Measurements from ENCODE around the gene SYNPO2. TPM values are rescaled to one million over a fixed set of nuclear protein-coding genes. Genes with fewer than 3 reads are reported as not detected.
A peak's percentile ranks its signal among the peaks of the same experiment; 100 is the strongest.

The SYNPO2 gene
- total RNA-seq, 1 experiment from 2014 or later = 0.61 TPM

- no peak for TF ChIP-seq CTCF (IDR thresholded peaks at IDR 0.05; ENCODE audit: unreplicated experiment)
- no TSS peak for BruUV-seq (replicated peaks)
- CTCF ChIA-PET = interaction anchor here (0.6 kb wide), 2 partner anchors 26 to 132 kb away, joined by 3 read pairs; no protein-coding TSS in a partner anchor
- H3K4me1 Mint-ChIP-seq (ENCODE audit: insufficient read depth, unreplicated experiment) = no peaks in the 10 kb centered on the region
- POLR2A ChIA-PET = no interaction called here
- H3K4me3 Mint-ChIP-seq (ENCODE audit: unreplicated experiment) = no peak overlapping the region
- intact Hi-C loops (cut with micrococcal nuclease) = no loop called here
- no peaks in the 10 kb centered on the region for H3K9me3 Mint-ChIP-seq (ENCODE audit: unreplicated experiment)
- H3K27ac Mint-ChIP-seq (ENCODE audit: low read depth, unreplicated experiment) = no peak overlapping the region
- H3K27me3 Mint-ChIP-seq (ENCODE audit: insufficient read depth, unreplicated experiment) = no peaks in the 10 kb centered on the region
- no peaks in the 10 kb centered on the region for H3K36me3 Mint-ChIP-seq (ENCODE audit: insufficient read depth, unreplicated experiment)
- DNase-seq (ENCODE audit: unreplicated experiment) = no peak
These were observed 15.8 kb downstream of the SYNPO2 start for GRCh38 chr4:118904418-118904817.

- BruUV-seq (replicated peaks) = no TSS peak
- no peaks in the 10 kb centered on the region for H3K27me3 Mint-ChIP-seq (ENCODE audit: insufficient read depth, unreplicated experiment)
- TF ChIP-seq CTCF (IDR thresholded peaks at IDR 0.05; ENCODE audit: unreplicated experiment) = no peak
- H3K9me3 Mint-ChIP-seq (ENCODE audit: unreplicated experiment) = no peaks in the 10 kb centered on the region
- CTCF ChIA-PET = interaction anchor here (0.6 to 1.2 kb wide), 5 partner anchors 15 to 989 kb away, joined by 3 to 5 read pairs (median 3); no protein-coding TSS in a partner anchor
- peaks cover 3% of the 10 kb centered on the region for H3K4me1 Mint-ChIP-seq (ENCODE audit: insufficient read depth, unreplicated experiment)
- H3K4me3 Mint-ChIP-seq (ENCODE audit: unreplicated experiment) = no peak overlapping the region
- DNase-seq (ENCODE audit: unreplicated experiment) = no peak
- no peak overlapping the region for H3K27ac Mint-ChIP-seq (ENCODE audit: low read depth, unreplicated experiment)
- no peaks in the 10 kb centered on the region for H3K36me3 Mint-ChIP-seq (ENCODE audit: insufficient read depth, unreplicated experiment)
- intact Hi-C loops (cut with micrococcal nuclease) = no loop called here
- POLR2A ChIA-PET = interaction anchor here (0.5 kb wide), 1 partner anchor 72 kb away, joined by 3 read pairs; no protein-coding TSS in a partner anchor
These were observed 16.3 kb downstream of the SYNPO2 start for GRCh38 chr4:118904935-118905334.

GRCh38 chr4:118905566-118905965, 16.9 kb downstream of the SYNPO2 start:
- no peak for TF ChIP-seq CTCF (IDR thresholded peaks at IDR 0.05; ENCODE audit: unreplicated experiment)
- Mint-ChIP-seq H3K27me3 (ENCODE audit: insufficient read depth, unreplicated experiment) (no peaks in the 10 kb centered on the region), H3K36me3 (ENCODE audit: insufficient read depth, unreplicated experiment) (no peaks in the 10 kb centered on the region), H3K4me3 (ENCODE audit: unreplicated experiment) (no peak overlapping the region), H3K27ac (ENCODE audit: low read depth, unreplicated experiment) (no peak overlapping the region), H3K4me1 (ENCODE audit: insufficient read depth, unreplicated experiment) (peaks cover 9% of the 10 kb centered on the region), H3K9me3 (ENCODE audit: unreplicated experiment) (no peaks in the 10 kb centered on the region)
- CTCF ChIA-PET = interaction anchor here (0.7 to 1.2 kb wide), 5 partner anchors 14 to 989 kb away, joined by 3 to 5 read pairs (median 3); no protein-coding TSS in a partner anchor
- POLR2A ChIA-PET = interaction anchor here (0.5 kb wide), 1 partner anchor 71 kb away, joined by 3 read pairs; no protein-coding TSS in a partner anchor
- BruUV-seq (replicated peaks) = no TSS peak
- intact Hi-C loops (cut with micrococcal nuclease) = no loop called here
- no peak for DNase-seq (ENCODE audit: unreplicated experiment)

- no peak for DNase-seq (ENCODE audit: unreplicated experiment)
- peaks cover 9% of the 10 kb centered on the region for H3K4me1 Mint-ChIP-seq (ENCODE audit: insufficient read depth, unreplicated experiment)
- H3K9me3 Mint-ChIP-seq (ENCODE audit: unreplicated experiment) = no peaks in the 10 kb centered on the region
- H3K4me3 Mint-ChIP-seq (ENCODE audit: unreplicated experiment) = no peak overlapping the region
- POLR2A ChIA-PET = no interaction called here
- intact Hi-C loops (cut with micrococcal nuclease) = no loop called here
- peak overlapping the region; percentile 55 for H3K27ac Mint-ChIP-seq (ENCODE audit: low read depth, unreplicated experiment)
- no TSS peak for BruUV-seq (replicated peaks)
- no peaks in the 10 kb centered on the region for H3K27me3 Mint-ChIP-seq (ENCODE audit: insufficient read depth, unreplicated experiment)
- CTCF ChIA-PET = interaction anchor here (0.6 to 0.7 kb wide), 2 partner anchors 26 to 135 kb away, joined by 3 to 4 read pairs; no protein-coding TSS in a partner anchor
- TF ChIP-seq CTCF (IDR thresholded peaks at IDR 0.05; ENCODE audit: unreplicated experiment) = no peak
- H3K36me3 Mint-ChIP-seq (ENCODE audit: insufficient read depth, unreplicated experiment) = no peaks in the 10 kb centered on the region
These were observed 20.7 kb downstream of the SYNPO2 start for GRCh38 chr4:118909173-118909956.

Data from MCF 10A (cell line).